HCT116 (cell line): ENCODE results near the gene RET. TPM values are rescaled to one million over a fixed set of nuclear protein-coding genes. Genes with fewer than 3 reads are reported as not detected.

ENCODE experiments used
- ATAC-seq: fragments of 200-7000 bp; cut with Tn5 transposase; 2 replicates; pipeline ENCODE4 v1.9.1; 2020; ENCODE audit warnings: mild to moderate bottlenecking, moderate library complexity
- BruUV-seq: library from RNA; stranded (reverse); fragments of 400-500 nt; replicated peaks from 2 replicates; lab custom pipeline; 2021; lab: Mats Ljungman, UMichigan
- CTCF ChIA-PET: fragments of 300-600 bp; sonication (Branson Sonifier 250); formaldehyde crosslinking; loops from one replicate; lab custom pipeline; 2021; ENCODE audit warnings: antibody characterized with exemption; lab: Charles Lee
- POLR2A ChIA-PET: fragments of 300-600, 350-600 bp; sonication (Branson Sonifier 250); formaldehyde crosslinking; loops from one replicate; lab custom pipeline; 2021; ENCODE audit warnings: antibody characterized with exemption; lab: Charles Lee
- RAD21 ChIA-PET, 2 experiments: fragments of 300-600 bp; sonication (Branson Sonifier 250); formaldehyde crosslinking; loops; one replicate each; lab custom pipeline; 2023; ENCODE audit warnings: low total read pairs in 2 of 2; ENCODE audit not compliant: uncharacterized antibody in 2 of 2, unreplicated experiment in 2 of 2, low non-redundant PET in 1 of 2; lab: Charles Lee
- DNase-seq: peaks from one replicate; pipeline ENCODE4 v3.0.0-alpha.2; 2010; ENCODE audit warnings: low read depth, low spot score
- H2AFZ ChIP-seq: fragments of 200-600 bp; shearing (Covaris generic), sonication (generic); 2 replicates; pipeline ENCODE4 v1.6.1; 2017; ENCODE audit warnings: low read depth, mixed run types, mixed read lengths, antibody characterized with exemption, low read length; ENCODE audit not compliant: poor library complexity, severe bottlenecking
- H3K27ac ChIP-seq: 2 replicates; pipeline ENCODE4 v1.5.1; 2012; ENCODE audit warnings: low read depth, low read length
- H3K27me3 ChIP-seq: fragments of 200-600 bp; sonication (generic); 2 replicates; pipeline ENCODE4 v1.6.1; 2016; ENCODE audit warnings: mixed run types, low read length, mixed read lengths; ENCODE audit not compliant: insufficient read depth
- H3K36me3 ChIP-seq, 2 experiments: fragments of 200-500 bp in 1 of 2; fragments of 200-600 bp in 1 of 2; sonication (Bioruptor generic) in 1 of 2; sonication (generic) in 1 of 2; 2 replicates each; pipeline versions ENCODE4 v1.5.1 to v1.6.1; 2014 to 2016; ENCODE audit warnings: low read length in 2 of 2, inconsistent platforms in 1 of 2, mixed read lengths in 1 of 2, mixed run types in 1 of 2; ENCODE audit not compliant: insufficient read depth in 2 of 2, control insufficient read depth in 1 of 2
- H3K4me1 ChIP-seq, 2 experiments: fragments of 200-600 bp in 1 of 2; sonication (generic) in 1 of 2; 2 replicates each; pipeline versions ENCODE4 v1.5.1 to v1.6.1; 2012 to 2017; ENCODE audit warnings: low read length in 2 of 2, inconsistent platforms in 1 of 2, mild to moderate bottlenecking in 1 of 2, mixed read lengths in 1 of 2, mixed run types in 1 of 2, moderate library complexity in 1 of 2; ENCODE audit not compliant: insufficient read depth in 2 of 2, control insufficient read depth in 1 of 2
- H3K4me2 ChIP-seq: fragments of 200-600 bp; sonication (generic); 2 replicates; pipeline ENCODE4 v1.6.1; 2017; ENCODE audit warnings: mixed run types, low read length, mixed read lengths
- H3K4me3 ChIP-seq, 2 experiments: fragments of 200-600 bp in 1 of 2; sonication (generic) in 1 of 2; replicated peaks in 1 of 2; 2 replicates each; pipeline ENCODE4 v1.5.1; 2011 to 2016; ENCODE audit warnings: low read length in 2 of 2, control low read depth in 1 of 2, low read depth in 1 of 2, mild to moderate bottlenecking in 1 of 2, mixed read lengths in 1 of 2, mixed run types in 1 of 2
- H3K79me2 ChIP-seq: fragments of 200-600 bp; sonication (generic); 2 replicates; pipeline ENCODE4 v1.6.1; 2017; ENCODE audit warnings: mild to moderate bottlenecking, mixed run types, low read length, moderate library complexity, mixed read lengths; ENCODE audit not compliant: insufficient read depth
- H3K9ac ChIP-seq: fragments of 200-600 bp; sonication (generic); 2 replicates; pipeline ENCODE4 v1.6.1; 2016; ENCODE audit warnings: low read length, mixed read lengths
- H3K9me2 ChIP-seq: fragments of 200-600 bp; sonication (generic), shearing (Covaris generic); 2 replicates; pipeline ENCODE4 v1.6.1; 2017; ENCODE audit warnings: mixed run types, mild to moderate bottlenecking, moderate library complexity; ENCODE audit not compliant: insufficient read depth
- H3K9me3 ChIP-seq, 2 experiments: fragments of 200-500 bp in 1 of 2; fragments of 200-600 bp in 1 of 2; sonication (Bioruptor generic) in 1 of 2; sonication (generic) in 1 of 2; 2 replicates each; pipeline ENCODE4 v1.6.1; 2014 to 2017; ENCODE audit warnings: low read length in 2 of 2, mixed read lengths in 2 of 2, inconsistent platforms in 1 of 2, low read depth in 1 of 2, mild to moderate bottlenecking in 1 of 2, mixed run types in 1 of 2, moderate library complexity in 1 of 2; ENCODE audit not compliant: control insufficient read depth in 1 of 2, insufficient read depth in 1 of 2
- H4K20me1 ChIP-seq: fragments of 200-600 bp; sonication (generic), shearing (Covaris generic); 2 replicates; pipeline ENCODE4 v1.6.1; 2017; ENCODE audit warnings: mixed run types, mild to moderate bottlenecking, moderate library complexity; ENCODE audit not compliant: insufficient read depth
- ATF3 ChIP-seq: IDR thresholded peaks from 2 replicates; pipeline ENCODE4 v1.6.1; 2012
- CEBPB ChIP-seq: IDR thresholded peaks from 2 replicates; pipeline ENCODE4 v1.6.1; 2012; ENCODE audit warnings: low read depth
- CTCF ChIP-seq, 3 experiments: fragments of 200-600 bp in 1 of 3; sonication (generic) in 1 of 3; IDR thresholded peaks in 2 of 3; conservative IDR thresholded peaks in 1 of 3; 2 replicates each; pipeline ENCODE4 v1.5.1; 2012 to 2017; ENCODE audit warnings: low read depth in 2 of 3, low read length in 2 of 3, antibody characterized with exemption in 1 of 3, borderline replicate concordance in 1 of 3, control low read depth in 1 of 3, mild to moderate bottlenecking in 1 of 3, mixed read lengths in 1 of 3, mixed run types in 1 of 3, moderate library complexity in 1 of 3; ENCODE audit not compliant: insufficient read depth in 1 of 3
- EZH2phosphoT487 ChIP-seq: fragments of 200-600 bp; IDR thresholded peaks from 2 replicates; pipeline ENCODE4 v1.6.1; 2018; ENCODE audit warnings: antibody characterized with exemption, borderline replicate concordance
- JUND ChIP-seq: IDR thresholded peaks from 2 replicates; pipeline ENCODE4 v1.6.1; 2012
- MAX ChIP-seq: IDR thresholded peaks from 2 replicates; pipeline ENCODE4 v1.6.1; 2012
- POLR2A ChIP-seq: IDR thresholded peaks from 2 replicates; pipeline ENCODE4 v1.7.0; 2011; ENCODE audit warnings: borderline replicate concordance; ENCODE audit not compliant: insufficient read depth, insufficient read length; ENCODE audit errors: extremely low read depth
- POLR2AphosphoS5 ChIP-seq: IDR thresholded peaks from 2 replicates; pipeline ENCODE4 v1.6.1; 2011; ENCODE audit warnings: mild to moderate bottlenecking, low read depth, low read length, moderate library complexity
- RAD21 ChIP-seq: IDR thresholded peaks from 2 replicates; pipeline ENCODE4 v1.6.1; 2012; ENCODE audit warnings: low read depth, mild to moderate bottlenecking
- REST ChIP-seq: IDR thresholded peaks from 2 replicates; pipeline ENCODE4 v1.6.1; 2012; ENCODE audit warnings: low read depth
- SIN3A ChIP-seq: IDR thresholded peaks from 2 replicates; pipeline ENCODE4 v1.6.1; 2012; ENCODE audit warnings: low read depth
- SP1 ChIP-seq: IDR thresholded peaks from 2 replicates; pipeline ENCODE4 v1.6.1; 2012; ENCODE audit warnings: low read depth
- SRF ChIP-seq: IDR thresholded peaks from 2 replicates; pipeline ENCODE4 v1.6.1; 2012; ENCODE audit warnings: low read depth
- TCF7L2 ChIP-seq: IDR thresholded peaks from 2 replicates; pipeline ENCODE4 v1.7.0; 2011; ENCODE audit warnings: borderline replicate concordance, inconsistent platforms; ENCODE audit not compliant: insufficient read depth, insufficient read length; ENCODE audit errors: extremely low read depth
- YY1 ChIP-seq: IDR thresholded peaks from 2 replicates; pipeline ENCODE4 v1.6.1; 2011; ENCODE audit warnings: low read length, low read depth, moderate library complexity, mild to moderate bottlenecking; ENCODE audit not compliant: insufficient replicate concordance; ENCODE audit errors: extremely low read depth
- ZBTB33 ChIP-seq: IDR thresholded peaks from 2 replicates; pipeline ENCODE4 v1.6.1; 2011; ENCODE audit warnings: mild to moderate bottlenecking, low read length, moderate library complexity; ENCODE audit not compliant: insufficient replicate concordance; ENCODE audit errors: extremely low read depth
- ZFX ChIP-seq: fragments of 450-650 bp; IDR thresholded peaks from 2 replicates; pipeline ENCODE4 v1.6.1; 2017
- ZNF274 ChIP-seq: fragments of 200-500 bp; sonication (Bioruptor generic); IDR thresholded peaks from 2 replicates; pipeline ENCODE4 v1.6.1; 2014; ENCODE audit warnings: mild to moderate bottlenecking, low read depth, low read length, inconsistent platforms
- intact Hi-C: fragments of 100-400 bp; cut with micrococcal nuclease; formaldehyde crosslinking; loops from 2 replicates; pipeline ENCODE4 v1.10.0; 2022
- total RNA-seq: library from RNA; stranded (reverse); gene quantifications from one replicate; pipeline ENCODE4 v1.2.1, GENCODE V29; 2021; ENCODE audit not compliant: unreplicated experiment

RET gene
- total RNA-seq, 1 experiment from 2014 or later, result 5.9 TPM

GRCh38 chr10:43112608-43112961 is 35.7 kb downstream of the RET start:
- H4K20me1 ChIP-seq, result no peaks in the 10 kb centered on the region
- POLR2A ChIA-PET, result no interaction called here
- RAD21 ChIA-PET, result no interaction called here
- no peak overlapping the region for H3K27ac ChIP-seq
- no peak overlapping the region for H3K4me2 ChIP-seq
- BruUV-seq, result no TSS peak
- CTCF ChIA-PET, result no interaction called here
- H3K79me2 ChIP-seq, result no peaks in the 10 kb centered on the region
- no peaks in the 10 kb centered on the region for H3K4me1 ChIP-seq
- no peak for ATAC-seq
- H2AFZ ChIP-seq, result no peak overlapping the region
- no peak overlapping the region for H3K9ac ChIP-seq
- no peaks in the 10 kb centered on the region for H3K36me3 ChIP-seq
- DNase-seq, result no peak
- no peak overlapping the region for H3K4me3 ChIP-seq
- no peaks in the 10 kb centered on the region for H3K27me3 ChIP-seq
- intact Hi-C loops, result no loop called here
- H3K9me2 ChIP-seq, result no peaks in the 10 kb centered on the region
- TF ChIP-seq POLR2AphosphoS5 (no peak), ATF3 (no peak), JUND (no peak), TCF7L2 (no peak), SP1 (no peak), SRF (no peak), EZH2phosphoT487 (no peak), RAD21 (no peak), CTCF (IDR thresholded peaks at IDR 0.05 in 2 of 3, conservative IDR thresholded peaks at IDR 0.05 in 1 of 3; ENCODE audit: borderline replicate concordance in 1 of 3, insufficient read depth in 1 of 3, low read depth in 2 of 3, low read length in 2 of 3) (no peak), ZBTB33 (no peak), YY1 (no peak), ZNF274 (no peak), MAX (no peak), ZFX (no peak), REST (no peak), CEBPB (no peak), POLR2A (no peak), SIN3A (no peak)
- TF ChIP-seq, all 23 proteins: peak for 0
- H3K9me3 ChIP-seq, result no peaks in the 10 kb centered on the region
